Amygdala (tissue), 56 donors: ENCODE results near the gene EVL.
A peak's percentile ranks its signal among the peaks of the same experiment; 100 is the strongest.

Experiments used
- DNase-seq, 56 donors: peaks; one replicate each; lab custom pipeline; 2025; lab: John Stamatoyannopoulos, UW

Gene EVL

GRCh38 chr14:100106250-100107112, 41.3 kb downstream of the EVL start:
- no peak for DNase-seq

- no peak for DNase-seq
These were observed 42.0 kb downstream of the EVL start for GRCh38 chr14:100107236-100107635.

GRCh38 chr14:100108042-100108825, 43.0 kb downstream of the EVL start:
- DNase-seq: peak in 54 of 56 donors; percentile 16 to 84 (median 62)

- no peak for DNase-seq
These were observed 43.8 kb downstream of the EVL start for GRCh38 chr14:100108840-100109593.

- DNase-seq: no peak
These were observed 44.4 kb downstream of the EVL start for GRCh38 chr14:100109594-100109955.

GRCh38 chr14:100110816-100111215, 45.6 kb downstream of the EVL start:
- no peak for DNase-seq

GRCh38 chr14:100111931-100112704, 46.9 kb downstream of the EVL start:
- DNase-seq: no peak

- no peak for DNase-seq
These were observed 49.0 kb downstream of the EVL start for GRCh38 chr14:100114109-100114765.

- DNase-seq: peak in 1 of 56 donors; percentile 54
These were observed 50.0 kb downstream of the EVL start for GRCh38 chr14:100115236-100115635.

- peak in 30 of 56 donors; percentile 16 to 79 (median 49) for DNase-seq
These were observed 50.5 kb downstream of the EVL start for GRCh38 chr14:100115726-100116125.

- no peak for DNase-seq
These were observed 50.9 kb downstream of the EVL start for GRCh38 chr14:100116134-100116533.

- no peak for DNase-seq
These were observed 51.8 kb downstream of the EVL start for GRCh38 chr14:100117026-100117425.

GRCh38 chr14:100117633-100118395, 52.6 kb downstream of the EVL start:
- no peak for DNase-seq

GRCh38 chr14:100118396-100119011, 53.3 kb downstream of the EVL start:
- DNase-seq: no peak

GRCh38 chr14:100119251-100119650, 54.0 kb downstream of the EVL start:
- DNase-seq: no peak

- no peak for DNase-seq
These were observed 55.5 kb downstream of the EVL start for GRCh38 chr14:100120522-100121269.

GRCh38 chr14:100121643-100122480, 56.6 kb downstream of the EVL start:
- DNase-seq: no peak
